ENCODE results near the gene PARD3.

The PARD3 gene

DNA sequence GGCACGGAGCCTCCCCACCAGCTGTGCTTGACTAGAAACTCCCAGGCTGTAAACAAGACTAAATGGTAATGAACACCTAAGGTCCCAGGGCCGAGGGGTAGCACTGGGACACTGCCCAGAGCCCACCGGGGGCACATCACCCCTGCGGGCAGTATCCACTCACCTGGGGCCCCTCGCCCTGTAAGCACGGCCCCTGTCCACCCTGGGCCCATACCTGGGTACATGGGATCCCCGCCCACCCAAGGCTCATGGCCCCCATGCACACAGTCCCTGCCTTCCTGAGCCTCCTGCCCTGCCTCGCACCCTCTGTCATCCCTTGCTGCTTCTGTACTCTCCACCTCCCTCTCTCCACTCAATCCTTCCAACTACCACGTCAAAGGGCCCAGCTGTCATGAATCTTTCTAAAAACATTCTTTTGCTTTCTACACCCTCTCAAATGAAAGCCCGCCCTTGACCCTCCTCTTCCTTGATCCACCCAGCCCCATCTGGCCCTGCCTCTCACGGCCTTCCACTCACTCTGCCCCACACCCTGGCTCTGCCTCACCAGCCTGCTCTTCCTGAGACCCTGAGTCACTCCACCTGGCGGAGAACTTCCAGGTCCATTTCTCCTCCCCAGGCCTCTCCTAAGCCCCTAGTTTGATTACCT is 173.1 kb downstream of the PARD3 start:
- no peak for DNase-seq

DNA sequence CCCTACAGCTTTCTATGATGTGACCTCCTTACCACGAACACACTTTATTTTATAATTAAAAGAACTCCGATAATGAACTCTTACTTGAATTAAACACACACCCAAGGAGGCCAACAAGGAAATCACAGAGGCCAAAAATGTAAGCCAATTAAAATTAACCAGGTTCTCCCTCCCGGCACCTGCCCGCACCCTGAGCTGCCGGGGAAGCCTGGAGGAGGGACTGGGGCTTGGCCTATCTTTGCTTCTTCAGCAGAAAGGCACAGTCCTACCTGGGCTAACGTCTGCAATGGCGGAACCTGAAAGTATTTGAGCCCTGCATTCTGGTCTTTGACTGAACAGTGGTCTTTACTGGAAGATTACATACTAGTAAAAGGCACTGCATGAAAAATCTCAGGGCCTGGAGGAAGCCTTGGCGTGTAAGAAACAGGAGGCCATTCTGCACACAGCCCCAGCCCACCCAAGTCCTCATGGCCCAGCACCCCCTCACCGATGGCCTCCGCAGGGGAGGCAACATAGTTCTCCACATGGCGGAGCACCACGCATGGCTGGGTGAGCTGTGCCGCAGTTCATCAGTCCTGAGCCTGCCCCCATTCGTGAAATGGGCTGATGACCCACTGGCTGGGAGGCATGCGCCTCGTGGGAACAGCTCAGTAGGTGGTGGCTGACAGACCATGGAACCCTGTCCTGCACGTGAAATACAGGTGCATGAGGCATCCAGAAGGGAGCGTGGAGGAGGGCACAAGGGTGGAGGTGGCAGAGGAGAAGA is 173.8 kb downstream of the PARD3 start:
- DNase-seq: no peak

DNA sequence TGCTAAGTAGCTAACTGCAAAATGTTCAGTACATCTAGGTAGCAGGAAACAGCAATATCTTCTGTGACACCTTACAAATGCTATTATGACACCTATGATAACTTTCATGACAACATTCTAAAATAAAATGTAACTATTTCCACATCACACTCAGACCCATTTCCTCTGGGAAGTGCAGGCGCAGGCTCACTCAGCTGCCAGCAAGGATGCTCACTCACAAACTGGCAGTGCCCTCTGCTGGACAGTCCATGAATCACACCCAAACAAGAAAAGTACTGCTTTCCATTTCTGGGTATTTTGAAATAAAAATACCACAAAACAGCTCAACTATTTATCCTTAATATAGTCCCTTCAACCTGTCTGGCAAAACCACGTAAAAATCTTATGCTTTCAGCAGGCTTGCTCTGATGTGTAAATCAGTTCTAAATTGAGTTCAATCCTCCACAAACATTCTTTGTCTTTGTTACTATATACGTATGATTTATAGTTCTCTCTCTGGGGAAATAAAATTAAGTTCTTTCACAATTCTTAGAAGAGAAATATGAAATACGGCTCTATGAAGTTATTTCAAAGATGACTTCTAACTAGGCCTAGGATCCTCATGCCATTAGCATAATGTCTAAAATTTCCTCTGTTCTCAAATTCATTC is 176.6 kb downstream of the PARD3 start:
- DNase-seq: peak; percentile 23

- DNase-seq: peak; percentile 79
Measured at GRCh38 chr10:34637418-34637911, 177.6 kb downstream of the PARD3 start.

GRCh38 chr10:34635111-34635510 is 180.0 kb downstream of the PARD3 start:
- no peak for DNase-seq

GRCh38 chr10:34633374-34633773 is 181.7 kb downstream of the PARD3 start:
- no peak for DNase-seq

GRCh38 chr10:34629084-34629483 is 186.0 kb downstream of the PARD3 start:
- DNase-seq: no peak

DNA sequence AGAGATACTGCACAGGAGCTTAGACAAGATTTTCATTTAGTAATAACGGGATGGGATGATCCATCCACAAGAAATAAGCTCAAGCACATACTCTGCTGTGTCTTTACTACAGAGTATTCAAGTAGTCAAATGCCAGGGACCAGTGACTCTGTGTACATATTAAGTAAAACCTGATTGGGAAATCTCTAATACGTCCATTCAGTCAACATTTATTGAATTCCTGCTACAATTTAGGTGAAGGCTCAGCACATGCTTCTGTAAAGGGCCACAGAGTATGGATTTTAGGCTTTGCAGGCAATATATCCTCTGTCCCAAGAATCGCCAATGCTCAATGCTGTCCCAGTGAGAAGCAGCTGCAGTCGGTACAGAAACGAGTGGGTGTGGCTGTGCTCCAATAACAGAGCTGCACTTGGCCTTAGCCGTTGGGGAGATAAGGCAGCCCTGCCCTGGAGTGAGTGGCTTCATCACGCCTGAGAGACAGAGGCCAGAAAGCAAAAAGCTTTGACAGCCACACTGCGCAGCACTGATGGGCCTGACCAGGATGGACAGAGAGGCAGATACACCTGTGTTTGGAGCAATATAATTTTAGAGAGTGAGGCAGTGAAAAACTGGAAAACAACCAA is 186.8 kb downstream of the PARD3 start:
- DNase-seq: no peak

DNA sequence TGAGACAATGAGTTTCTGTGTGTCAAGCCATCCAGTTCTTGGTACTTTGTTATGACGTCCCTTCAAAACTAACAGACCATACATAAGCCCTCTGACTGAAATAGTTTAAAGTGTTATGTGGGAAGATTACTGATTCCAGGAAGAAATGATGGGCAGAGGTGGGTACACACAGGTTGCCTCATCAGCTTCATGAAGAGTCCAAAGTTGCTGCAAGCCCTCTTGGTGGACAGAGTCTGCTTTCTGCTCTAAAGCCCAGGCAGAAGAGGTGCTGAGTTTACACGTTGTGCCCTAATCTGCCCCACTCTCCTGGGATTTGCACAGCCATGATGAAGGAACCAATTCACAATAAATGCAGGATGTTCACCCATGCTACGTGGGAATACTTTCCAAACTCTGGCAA is 187.4 kb downstream of the PARD3 start:
- no peak for DNase-seq

GRCh38 chr10:34627331-34627730 is 187.8 kb downstream of the PARD3 start:
- DNase-seq: no peak

DNA sequence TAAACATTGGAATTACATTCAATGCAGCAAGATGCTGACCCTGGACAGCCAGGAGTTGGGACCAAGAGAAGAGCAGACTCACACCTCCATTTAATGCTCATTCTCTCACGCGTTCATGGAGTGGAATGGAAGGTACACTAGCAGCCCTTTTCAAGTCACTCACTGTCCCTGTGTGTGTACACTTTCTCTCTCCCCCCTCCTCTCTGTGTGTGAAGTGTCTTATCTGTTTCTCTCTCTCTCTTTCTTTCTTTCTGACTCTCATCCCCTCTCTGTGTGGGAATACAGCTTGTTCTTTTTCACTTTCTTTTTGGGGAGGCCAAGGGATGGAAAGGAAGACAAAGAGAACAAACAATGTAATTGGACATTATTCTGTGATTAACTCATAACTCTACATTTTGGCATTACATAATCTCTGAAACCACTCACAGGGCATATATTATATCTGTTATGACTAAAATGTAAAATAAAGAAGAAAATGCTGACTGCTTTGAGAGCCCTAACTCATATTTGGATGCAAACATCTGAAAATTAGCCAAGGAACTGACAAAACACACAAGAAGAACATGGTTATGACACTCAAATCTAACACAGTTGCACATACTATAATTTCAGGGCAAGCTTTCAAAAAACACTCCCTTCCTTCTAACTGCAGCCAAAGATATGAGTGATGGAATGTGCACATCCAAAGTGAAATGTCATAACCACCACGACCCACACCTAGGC is 188.8 kb downstream of the PARD3 start:
- DNase-seq: no peak

DNA sequence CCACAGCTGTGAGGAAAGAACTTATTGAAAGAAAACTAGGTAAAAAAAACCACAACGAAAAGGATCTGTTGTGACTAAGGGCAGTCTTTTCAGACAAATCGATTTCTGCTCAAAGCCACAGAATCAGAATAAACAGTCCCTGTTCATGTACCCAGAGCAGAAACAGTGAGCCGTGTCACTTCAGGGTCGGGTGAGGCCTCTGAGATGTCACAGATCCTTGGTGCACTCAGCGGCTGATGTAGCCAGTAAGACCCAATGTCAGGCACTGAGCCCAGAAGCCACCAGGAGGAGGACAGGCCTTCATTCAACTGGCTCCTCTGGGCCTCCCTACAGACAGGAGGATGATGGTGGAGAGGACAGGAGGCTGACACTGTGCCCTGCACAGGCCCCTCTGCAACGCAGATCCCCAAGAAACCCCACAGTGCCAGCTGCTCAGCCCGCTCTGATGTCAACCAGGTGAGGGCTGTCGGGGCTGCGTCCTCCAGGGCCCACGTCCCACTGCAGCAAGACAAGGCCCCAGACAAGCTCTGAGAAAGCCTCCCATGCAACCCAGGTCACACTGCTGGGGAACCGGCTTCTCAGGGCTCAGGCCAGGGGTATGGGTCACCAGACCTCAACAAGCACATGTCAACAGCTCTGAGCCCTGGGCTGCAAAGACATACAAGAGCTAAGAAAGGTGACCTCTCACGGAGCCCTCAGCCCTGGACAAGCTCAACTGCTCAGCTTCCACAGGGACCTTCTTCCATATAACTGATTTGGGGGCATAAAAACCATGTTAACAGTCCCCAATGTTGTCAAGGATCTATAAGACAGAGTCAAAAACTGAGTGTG is 190.6 kb downstream of the PARD3 start:
- DNase-seq: no peak

DNA sequence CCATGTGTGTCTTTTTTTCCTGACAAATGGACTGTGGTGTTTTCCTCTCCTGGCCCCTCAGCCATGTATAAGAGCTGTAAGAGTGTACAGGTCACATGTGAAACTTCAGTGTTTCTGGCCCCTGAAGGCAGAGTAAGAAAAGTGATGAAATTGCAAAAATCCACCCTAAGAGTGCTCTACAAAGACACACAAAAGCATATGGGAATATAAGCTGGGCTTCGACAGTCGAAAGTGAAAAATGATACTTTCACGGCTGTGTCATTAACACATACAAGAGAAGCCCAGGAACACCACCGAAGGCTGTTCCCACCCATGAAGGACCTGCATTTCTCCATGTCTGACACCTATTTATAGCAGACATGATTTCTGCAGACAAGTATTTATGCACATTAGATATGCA is 192.2 kb downstream of the PARD3 start:
- DNase-seq: no peak

GRCh38 chr10:34618611-34619010 is 196.5 kb downstream of the PARD3 start:
- DNase-seq: no peak

DNA sequence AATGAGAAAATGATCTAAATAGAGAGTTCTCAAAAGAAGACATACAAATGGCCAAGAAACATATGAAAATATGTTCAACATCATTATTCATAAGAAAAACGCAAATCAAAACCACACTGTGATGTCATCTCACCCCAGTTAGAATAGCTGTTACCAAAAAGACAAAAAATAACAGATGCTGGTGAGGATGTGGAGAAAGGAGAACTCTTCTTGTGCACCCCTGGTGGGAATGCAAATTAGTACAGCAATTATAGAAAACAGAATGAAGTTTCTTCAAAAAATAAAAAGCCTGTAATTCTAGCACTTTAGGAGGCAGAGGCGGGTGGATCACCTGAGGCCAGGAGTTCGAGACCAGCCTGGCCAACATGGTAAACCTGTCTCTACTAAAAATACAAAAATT is 199.3 kb downstream of the PARD3 start:
- DNase-seq: no peak

GRCh38 chr10:34613491-34613890 is 201.6 kb downstream of the PARD3 start:
- no peak for DNase-seq

DNA sequence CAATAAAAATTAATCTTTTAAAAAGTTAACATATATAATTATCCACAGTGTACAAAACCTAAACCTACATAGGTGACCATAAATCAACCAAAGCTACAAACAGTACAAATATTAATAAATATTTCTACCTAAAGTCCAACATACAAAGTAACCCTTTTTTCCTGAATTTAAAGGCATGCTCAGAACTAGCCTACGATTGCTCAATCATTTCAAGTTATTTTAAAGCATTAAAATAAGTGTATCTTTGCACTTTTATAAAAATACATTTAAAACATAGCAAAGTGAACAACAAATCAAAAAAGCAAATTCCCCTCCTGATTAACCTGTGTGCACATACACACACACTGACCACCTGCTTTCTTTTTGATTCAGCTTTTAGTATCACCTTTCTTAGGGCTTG is 202.2 kb downstream of the PARD3 start:
- no peak for DNase-seq

- no peak for DNase-seq
Measured at GRCh38 chr10:34612446-34612845, 202.7 kb downstream of the PARD3 start.

DNA sequence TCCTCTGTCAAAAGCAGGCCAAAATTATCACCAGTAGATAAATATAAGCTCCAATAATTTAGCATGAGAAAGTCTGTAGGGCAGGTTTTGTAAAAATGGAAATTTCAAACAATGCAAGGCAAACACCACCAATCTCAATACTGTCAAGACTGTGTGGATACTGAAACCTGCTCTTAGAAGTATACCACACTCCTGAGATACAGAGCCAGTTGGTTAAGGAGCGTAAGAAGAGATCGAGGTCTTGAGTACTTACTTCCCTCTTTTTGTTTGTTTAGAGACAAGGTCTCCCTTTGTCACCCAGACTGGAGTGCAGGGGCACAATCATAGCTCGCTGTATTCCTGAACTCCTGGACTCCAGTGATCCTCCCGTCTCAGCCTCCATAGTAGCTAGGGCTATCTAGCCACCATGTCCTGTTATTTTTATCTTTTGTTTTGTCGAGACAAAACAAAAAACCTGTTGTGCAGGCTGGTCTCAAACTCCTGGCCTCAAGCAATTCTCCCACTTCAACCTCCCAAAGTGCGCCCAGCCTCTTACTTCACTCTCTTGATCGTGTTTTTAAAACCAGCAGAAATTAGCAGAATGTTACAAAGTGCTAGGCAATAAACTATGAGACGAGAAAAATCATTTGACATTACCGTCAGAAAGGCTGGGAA is 205.7 kb downstream of the PARD3 start:
- DNase-seq: no peak

GRCh38 chr10:34607894-34608293 is 207.2 kb downstream of the PARD3 start:
- DNase-seq: no peak

DNA sequence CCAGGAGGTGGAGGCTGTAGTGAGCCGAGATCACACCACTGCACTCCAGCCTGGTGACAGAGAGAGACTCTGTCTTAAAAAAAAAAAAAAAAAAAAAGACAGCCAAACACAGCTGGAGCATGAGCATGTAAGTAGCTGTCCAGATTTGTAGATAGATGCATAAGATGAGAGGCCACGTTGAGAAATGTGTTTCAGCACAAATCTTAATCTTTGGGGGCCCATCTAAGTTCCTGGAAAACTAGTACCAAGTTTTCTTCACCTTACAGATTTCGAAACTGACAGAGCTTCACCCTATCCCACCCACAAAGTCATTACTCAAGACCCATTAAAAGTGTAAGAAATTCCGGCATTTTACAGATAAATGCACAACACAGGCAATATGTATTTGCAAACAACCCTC is 208.2 kb downstream of the PARD3 start:
- DNase-seq: no peak
